Keratinocyte (primary cell): ENCODE results near the gene MIER1. TPM values are rescaled to one million over a fixed set of nuclear protein-coding genes. Genes with fewer than 3 reads are reported as not detected.
"Not testable (repeated sequence)": the region's sequence is repeated elsewhere in the genome, so short reads cannot be mapped to it uniquely, and the experiment has no call there.

Experiments
- DNase-seq: peaks from one replicate; pipeline ENCODE4 v3.0.0-alpha.2; 2011; ENCODE audit warnings: low read depth, missing footprints, low spot score
- FAIRE-seq: peaks from 2 replicates; lab custom pipeline; 2011; peaks lifted over from hg19 to GRCh38; lab: Jason Lieb, UNC
- H2AFZ ChIP-seq: 2 replicates; pipeline ENCODE4 v1.6.0; 2012; ENCODE audit warnings: low read length, control low read depth, inconsistent platforms; ENCODE audit not compliant: control insufficient read depth
- H3K27ac ChIP-seq: 2 replicates; pipeline ENCODE4 v1.5.1; 2011; ENCODE audit warnings: low read length; ENCODE audit not compliant: control insufficient read depth, insufficient read depth
- H3K27me3 ChIP-seq: 3 replicates; pipeline ENCODE4 v1.6.0; 2011; ENCODE audit warnings: low read length; ENCODE audit not compliant: control insufficient read depth, insufficient read depth; ENCODE audit errors: extremely low read depth
- H3K36me3 ChIP-seq, 2 experiments: 2 replicates in 1 of 2; 3 replicates in 1 of 2; pipeline ENCODE4 v1.5.1; 2011; ENCODE audit warnings: low read length in 2 of 2, mild to moderate bottlenecking in 1 of 2; ENCODE audit not compliant: control insufficient read depth in 2 of 2, insufficient read depth in 2 of 2; ENCODE audit errors: extremely low read depth in 1 of 2
- H3K4me1 ChIP-seq: 3 replicates; pipeline ENCODE4 v1.5.1; 2011; ENCODE audit warnings: low read length; ENCODE audit not compliant: control insufficient read depth, insufficient read depth; ENCODE audit errors: extremely low read depth
- H3K4me2 ChIP-seq: 3 replicates; pipeline ENCODE4 v1.6.0; 2011; ENCODE audit warnings: low read depth, low read length; ENCODE audit not compliant: control insufficient read depth, insufficient read depth; ENCODE audit errors: extremely low read depth
- H3K4me3 ChIP-seq, 3 experiments: fragments of 200-600 bp in 1 of 3; sonication (generic) in 1 of 3; 2 replicates in 2 of 3; 3 replicates in 1 of 3; pipeline ENCODE4 v1.5.1; 2011 to 2016; ENCODE audit warnings: low read length in 3 of 3, mild to moderate bottlenecking in 3 of 3, control low read depth in 2 of 3, inconsistent platforms in 1 of 3, low read depth in 1 of 3, mixed read lengths in 1 of 3, mixed run types in 1 of 3, moderate library complexity in 1 of 3; ENCODE audit not compliant: control insufficient read depth in 2 of 3, insufficient read depth in 2 of 3; ENCODE audit errors: extremely low read depth in 1 of 3
- H3K79me2 ChIP-seq: 2 replicates; pipeline ENCODE4 v1.6.0; 2012; ENCODE audit warnings: low read length; ENCODE audit not compliant: control insufficient read depth, insufficient read depth
- H3K9ac ChIP-seq: 3 replicates; pipeline ENCODE4 v1.6.0; 2011; ENCODE audit warnings: low read length; ENCODE audit not compliant: control insufficient read depth, insufficient read depth; ENCODE audit errors: extremely low read depth
- H3K9me1 ChIP-seq: 3 replicates; pipeline ENCODE4 v1.6.0; 2011; ENCODE audit warnings: low read length; ENCODE audit not compliant: control insufficient read depth, insufficient read depth; ENCODE audit errors: extremely low read depth
- H3K9me3 ChIP-seq: 2 replicates; pipeline ENCODE4 v1.5.1; 2012; ENCODE audit warnings: low read depth, low read length; ENCODE audit not compliant: control insufficient read depth
- H4K20me1 ChIP-seq: 3 replicates; pipeline ENCODE4 v1.6.0; 2011; ENCODE audit warnings: low read length; ENCODE audit not compliant: control insufficient read depth, insufficient read depth; ENCODE audit errors: extremely low read depth
- EZH2 ChIP-seq: IDR thresholded peaks from one replicate; pipeline ENCODE4 v1.6.1; 2012; ENCODE audit warnings: inconsistent platforms, mild to moderate bottlenecking, low read length, moderate library complexity
- dilution Hi-C: fragments of 300-500 bp; cut with MboI; formaldehyde crosslinking; loops from one replicate; pipeline ENCODE4 v1.7.0; 2020; ENCODE audit warnings: low sequenced_read_pairs; ENCODE audit not compliant: extremely low pct_ligation_motif_present
- polyA plus RNA-seq, 5 experiments: library from polyadenylated mRNA; depleted of rRNA in 3 of 5; stranded (reverse) in 3 of 5; stranded (forward) in 1 of 5; unstranded in 1 of 5; fragments of >200 nt; gene quantifications; 1 replicate in 1 of 5; 2 replicates in 3 of 5; 3 replicates in 1 of 5; pipeline versions ENCODE4 v1.2.1 to v1.2.3, GENCODE V29; 2011 to 2012; ENCODE audit warnings: missing spikeins in 2 of 5, low read depth in 1 of 5, low replicate concordance in 1 of 5
- TF ChIP-seq, protein P1 (sequence below), 3 experiments: IDR thresholded peaks in 1 of 3; conservative IDR thresholded peaks in 1 of 3; optimal IDR thresholded peaks in 1 of 3; 2 replicates in 2 of 3; 3 replicates in 1 of 3; pipeline versions ENCODE3 to v1.5.1; 2011; ENCODE audit warnings: low read length in 3 of 3, mild to moderate bottlenecking in 3 of 3, moderate library complexity in 2 of 3, control low read depth in 1 of 3, inconsistent platforms in 1 of 3; ENCODE audit not compliant: insufficient read depth in 2 of 3; ENCODE audit errors: extremely low read depth in 1 of 3

MIER1 gene
- polyA plus RNA-seq, 1 donor (not counting 4 experiments of a cell fraction or from before 2014, with no cell fraction given): 20.7 TPM

DNA sequence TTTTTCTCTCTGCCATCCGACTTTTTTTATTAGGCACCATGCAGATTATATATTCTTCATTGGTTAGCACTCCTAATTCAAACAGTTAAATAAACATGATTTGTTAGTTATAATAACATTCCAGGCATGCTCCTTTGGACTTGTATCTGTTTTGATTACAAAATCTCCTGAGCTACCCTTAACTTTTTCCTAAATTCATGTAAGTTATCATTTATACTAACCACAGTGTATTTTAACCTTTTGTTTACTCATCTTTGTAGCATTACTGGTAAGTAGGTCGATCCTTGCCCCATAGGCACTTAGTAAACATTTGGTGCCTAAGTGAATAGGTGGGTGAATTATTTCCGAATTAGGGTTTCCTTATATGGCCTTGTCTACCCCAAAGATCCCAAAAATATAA, 43.8 kb downstream of the MIER1 start:
- Histone ChIP-seq H3K27me3 (no peaks in the 10 kb centered on the region), H3K9me3 (no peaks in the 10 kb centered on the region), H3K4me2 (no peak overlapping the region), H3K36me3 (peaks cover 8 to 10% of the 10 kb centered on the region in 2 experiments), H3K4me1 (no peaks in the 10 kb centered on the region), H3K9ac (no peak overlapping the region), H3K27ac (no peak overlapping the region), H3K4me3 (no peak overlapping the region), H3K9me1 (no peaks in the 10 kb centered on the region), H3K79me2 (peaks cover 3% of the 10 kb centered on the region), H2AFZ (no peak overlapping the region), H4K20me1 (no peaks in the 10 kb centered on the region)
- DNase-seq (no peak), FAIRE-seq (no peak)
- TF ChIP-seq EZH2: no peak
- TF ChIP-seq, protein P1, sequence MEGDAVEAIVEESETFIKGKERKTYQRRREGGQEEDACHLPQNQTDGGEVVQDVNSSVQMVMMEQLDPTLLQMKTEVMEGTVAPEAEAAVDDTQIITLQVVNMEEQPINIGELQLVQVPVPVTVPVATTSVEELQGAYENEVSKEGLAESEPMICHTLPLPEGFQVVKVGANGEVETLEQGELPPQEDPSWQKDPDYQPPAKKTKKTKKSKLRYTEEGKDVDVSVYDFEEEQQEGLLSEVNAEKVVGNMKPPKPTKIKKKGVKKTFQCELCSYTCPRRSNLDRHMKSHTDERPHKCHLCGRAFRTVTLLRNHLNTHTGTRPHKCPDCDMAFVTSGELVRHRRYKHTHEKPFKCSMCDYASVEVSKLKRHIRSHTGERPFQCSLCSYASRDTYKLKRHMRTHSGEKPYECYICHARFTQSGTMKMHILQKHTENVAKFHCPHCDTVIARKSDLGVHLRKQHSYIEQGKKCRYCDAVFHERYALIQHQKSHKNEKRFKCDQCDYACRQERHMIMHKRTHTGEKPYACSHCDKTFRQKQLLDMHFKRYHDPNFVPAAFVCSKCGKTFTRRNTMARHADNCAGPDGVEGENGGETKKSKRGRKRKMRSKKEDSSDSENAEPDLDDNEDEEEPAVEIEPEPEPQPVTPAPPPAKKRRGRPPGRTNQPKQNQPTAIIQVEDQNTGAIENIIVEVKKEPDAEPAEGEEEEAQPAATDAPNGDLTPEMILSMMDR (optimal IDR thresholded peaks at IDR 0.05 in 1 of 3, IDR thresholded peaks at IDR 0.05 in 1 of 3, conservative IDR thresholded peaks at IDR 0.05 in 1 of 3; ENCODE audit: extremely low read depth in 1 of 3, insufficient read depth in 2 of 3, low read length in 3 of 3): no peak
- dilution Hi-C loops: no loop called here

DNA sequence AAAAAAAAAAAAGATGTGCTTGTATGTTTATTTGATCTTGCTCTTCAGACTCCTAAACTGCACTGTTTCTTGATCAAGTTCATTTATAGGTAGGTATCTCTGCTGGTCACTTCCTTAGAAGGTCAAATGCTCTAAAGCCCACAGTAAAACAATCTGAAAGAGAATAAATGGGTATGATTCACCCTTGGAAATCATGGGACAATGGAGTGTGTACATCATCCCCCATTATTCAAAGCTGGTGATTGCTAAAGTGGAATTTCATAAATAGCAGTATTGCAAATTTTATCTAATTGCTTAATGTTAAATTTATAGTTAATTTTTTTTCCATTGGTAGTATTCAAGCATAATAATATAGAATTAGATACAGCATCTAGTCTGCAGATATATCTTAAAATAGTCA, 53.4 kb downstream of the MIER1 start:
- Histone ChIP-seq H3K79me2 (peaks cover 2% of the 10 kb centered on the region), H3K9me3 (no peaks in the 10 kb centered on the region), H3K27ac (no peak overlapping the region), H3K4me2 (no peak overlapping the region), H3K36me3 (peaks cover 7 to 18% of the 10 kb centered on the region in 2 experiments), H3K27me3 (no peaks in the 10 kb centered on the region), H3K4me1 (no peaks in the 10 kb centered on the region), H4K20me1 (no peaks in the 10 kb centered on the region), H2AFZ (no peak overlapping the region), H3K9ac (no peak overlapping the region), H3K9me1 (no peaks in the 10 kb centered on the region), H3K4me3 (no peak overlapping the region)
- FAIRE-seq (no peak), DNase-seq (no peak)
- TF ChIP-seq EZH2: no peak
- TF ChIP-seq, protein P1 (optimal IDR thresholded peaks at IDR 0.05 in 1 of 3, IDR thresholded peaks at IDR 0.05 in 1 of 3, conservative IDR thresholded peaks at IDR 0.05 in 1 of 3; ENCODE audit: extremely low read depth in 1 of 3, insufficient read depth in 2 of 3, low read length in 3 of 3): no peak
- dilution Hi-C loops: no loop called here

DNA sequence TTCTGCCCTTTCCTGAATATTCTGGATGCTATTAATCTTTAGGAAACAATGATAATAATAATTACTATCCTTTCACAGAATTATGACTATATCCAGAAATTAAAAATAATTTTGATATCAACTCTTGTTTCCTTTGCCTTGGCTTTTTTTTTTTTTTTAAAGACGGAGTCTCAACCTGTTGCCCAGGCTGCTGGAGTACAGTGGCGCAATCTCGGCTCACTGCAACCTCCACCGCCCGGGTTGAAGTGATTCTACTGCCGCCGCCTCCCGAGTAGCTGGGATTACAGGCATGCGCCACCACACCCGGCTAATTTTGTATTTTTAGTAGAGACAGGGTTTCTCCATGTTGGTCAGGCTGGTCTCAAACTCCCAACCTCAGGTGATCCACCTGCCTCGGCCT, 54.8 kb downstream of the MIER1 start:
- H3K9me3 ChIP-seq, H3K4me3 ChIP-seq, DNase-seq, H4K20me1 ChIP-seq, H3K4me1 ChIP-seq, FAIRE-seq, H2AFZ ChIP-seq, H3K9ac ChIP-seq, H3K27me3 ChIP-seq, H3K79me2 ChIP-seq, H3K27ac ChIP-seq, H3K4me2 ChIP-seq, dilution Hi-C loops, H3K9me1 ChIP-seq: not testable (repeated sequence)
- H3K36me3 ChIP-seq: peaks cover 7 to 19% of the 10 kb centered on the region in 2 experiments
